C4-2B (cell line): ENCODE measurements around the gene XRCC6.

Experiments used
- H3K27ac ChIP-seq: fragments of 450-650 bp; 2 replicates; pipeline ENCODE4 v1.5.1; 2017
- CTCF ChIP-seq: fragments of 450-650 bp; conservative IDR thresholded peaks from 2 replicates; pipeline ENCODE4 v1.5.1; 2017; ENCODE audit warnings: mild to moderate bottlenecking
- ZFX ChIP-seq: fragments of 450-650 bp; IDR thresholded peaks from 2 replicates; pipeline ENCODE4 v1.6.1; 2017

XRCC6 gene

GRCh38 chr22:41578114-41578513 lies 43.0 kb upstream of the XRCC6 start:
- TF ChIP-seq CTCF (no peak), ZFX (no peak)
- H3K27ac ChIP-seq: no peak overlapping the region

- H3K27ac ChIP-seq: no peak overlapping the region
- TF ChIP-seq ZFX: no peak
- no peak for TF ChIP-seq CTCF
These were observed 42.3 kb upstream of the XRCC6 start for GRCh38 chr22:41578818-41579217.

- no peak overlapping the region for H3K27ac ChIP-seq
- no peak for TF ChIP-seq CTCF
- no peak for TF ChIP-seq ZFX
These were observed 41.6 kb upstream of the XRCC6 start for GRCh38 chr22:41579297-41579996.

- no peak for TF ChIP-seq ZFX
- no peak for TF ChIP-seq CTCF
These were observed 41.1 kb upstream of the XRCC6 start for GRCh38 chr22:41579997-41580355.

GRCh38 chr22:41582694-41583093 lies 38.4 kb upstream of the XRCC6 start:
- TF ChIP-seq CTCF (no peak), ZFX (no peak)

More at GRCh38 chr22:41579997-41580355, 41.1 kb upstream of the XRCC6 start:
- H3K27ac ChIP-seq: no peak overlapping the region

GRCh38 chr22:41584881-41585280 lies 36.2 kb upstream of the XRCC6 start:
- H3K27ac ChIP-seq: no peak overlapping the region
- no peak for TF ChIP-seq ZFX
- no peak for TF ChIP-seq CTCF

More at GRCh38 chr22:41582694-41583093, 38.4 kb upstream of the XRCC6 start:
- no peak overlapping the region for H3K27ac ChIP-seq

GRCh38 chr22:41585898-41586297 lies 35.2 kb upstream of the XRCC6 start:
- TF ChIP-seq ZFX (no peak), CTCF (no peak)
- no peak overlapping the region for H3K27ac ChIP-seq
